ENCODE data around the gene PTGES2.

Gene PTGES2

DNA sequence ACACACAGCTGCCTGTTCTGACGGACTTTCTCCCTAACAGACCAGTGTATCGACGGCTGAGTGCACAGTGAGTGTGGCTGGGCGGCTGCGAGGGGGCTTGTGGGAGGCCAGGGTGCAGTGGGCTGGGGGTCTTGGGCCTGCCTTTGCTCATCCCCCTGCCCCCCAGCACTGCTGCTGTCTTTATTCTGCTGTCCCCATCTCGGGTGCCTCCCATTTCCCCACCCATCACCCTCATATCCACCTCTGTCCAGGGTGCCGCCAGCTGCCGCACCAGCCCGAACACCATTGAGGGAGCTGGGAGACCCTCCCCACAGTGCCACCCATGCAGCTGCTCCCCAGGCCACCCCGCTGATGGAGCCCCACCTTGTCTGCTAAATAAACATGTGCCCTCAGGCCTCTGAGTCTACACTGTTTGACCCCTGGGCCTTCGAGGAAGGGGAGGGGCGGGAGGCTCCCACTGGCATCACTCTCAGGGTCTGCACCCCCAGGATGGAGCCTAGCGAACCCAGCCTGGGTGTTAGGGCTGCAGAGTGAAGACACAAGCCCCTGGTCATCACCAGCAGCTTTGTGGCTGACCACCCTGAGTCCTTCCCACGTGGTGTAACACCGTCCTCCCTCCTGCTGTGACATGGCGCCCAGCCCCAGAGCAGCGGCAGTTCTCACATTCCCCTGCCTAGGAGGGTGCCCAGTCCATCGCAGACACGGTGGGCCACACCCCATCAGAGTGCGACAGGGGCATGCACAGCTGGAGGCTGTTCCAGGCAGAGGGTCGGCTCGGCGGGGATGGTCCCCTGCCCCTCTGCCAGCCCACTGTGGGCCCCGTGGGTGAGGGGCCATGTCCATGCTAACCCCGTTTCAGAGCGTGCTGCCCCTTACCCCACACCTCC lies 25.8 kb upstream of the PTGES2 start:
- no peak for DNase-seq

- no peak for DNase-seq
Measured at GRCh38 chr9:128152133-128153059, 24.9 kb upstream of the PTGES2 start.

DNA sequence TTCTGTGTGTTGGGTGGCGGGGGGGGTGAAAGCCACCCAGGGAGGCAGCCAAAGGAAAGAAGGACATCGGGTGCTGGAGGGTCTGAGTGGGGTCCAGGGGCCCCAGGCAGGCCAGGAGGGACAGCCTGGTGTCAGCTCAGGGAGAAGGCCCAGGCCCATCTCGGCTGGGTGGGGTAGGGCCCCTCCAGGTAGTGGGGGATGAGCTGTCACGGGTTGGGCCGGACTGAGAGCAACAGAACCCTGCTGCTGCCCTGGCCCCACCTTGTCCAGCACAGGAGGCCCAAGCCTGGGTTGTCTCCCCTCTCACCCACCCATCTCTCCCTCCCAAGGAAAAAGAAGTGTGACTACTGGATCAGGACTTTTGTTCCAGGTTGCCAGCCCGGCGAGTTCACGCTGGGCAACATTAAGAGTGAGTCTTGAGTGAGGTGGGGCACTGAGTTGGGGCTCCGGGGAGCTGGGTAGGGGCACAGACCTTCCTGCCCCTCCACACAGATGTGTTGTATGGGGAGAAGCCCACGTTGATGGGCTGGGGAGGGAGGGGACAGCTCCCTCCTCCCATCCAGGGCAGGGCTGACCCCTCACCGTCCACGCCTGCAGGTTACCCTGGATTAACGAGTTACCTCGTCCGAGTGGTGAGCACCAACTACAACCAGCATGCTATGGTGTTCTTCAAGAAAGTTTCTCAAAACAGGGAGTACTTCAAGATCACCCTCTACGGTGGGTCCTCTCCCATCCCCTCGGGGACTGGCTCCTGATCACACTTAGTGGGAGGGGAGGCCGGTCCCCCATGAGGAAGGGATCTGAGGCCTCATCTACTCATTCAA lies 24.0 kb upstream of the PTGES2 start:
- DNase-seq = no peak

- no peak for DNase-seq
Measured at GRCh38 chr9:128150594-128151308, 23.2 kb upstream of the PTGES2 start.

GRCh38 chr9:128149951-128150593 lies 22.5 kb upstream of the PTGES2 start:
- no peak for DNase-seq

- no peak for DNase-seq
Measured at GRCh38 chr9:128149001-128149701, 21.6 kb upstream of the PTGES2 start, which contains the start of gene LCN2. LCN2 (plus strand) TSS chr9:128149453; CDS start chr9:128149526, 73 bp downstream.

DNA sequence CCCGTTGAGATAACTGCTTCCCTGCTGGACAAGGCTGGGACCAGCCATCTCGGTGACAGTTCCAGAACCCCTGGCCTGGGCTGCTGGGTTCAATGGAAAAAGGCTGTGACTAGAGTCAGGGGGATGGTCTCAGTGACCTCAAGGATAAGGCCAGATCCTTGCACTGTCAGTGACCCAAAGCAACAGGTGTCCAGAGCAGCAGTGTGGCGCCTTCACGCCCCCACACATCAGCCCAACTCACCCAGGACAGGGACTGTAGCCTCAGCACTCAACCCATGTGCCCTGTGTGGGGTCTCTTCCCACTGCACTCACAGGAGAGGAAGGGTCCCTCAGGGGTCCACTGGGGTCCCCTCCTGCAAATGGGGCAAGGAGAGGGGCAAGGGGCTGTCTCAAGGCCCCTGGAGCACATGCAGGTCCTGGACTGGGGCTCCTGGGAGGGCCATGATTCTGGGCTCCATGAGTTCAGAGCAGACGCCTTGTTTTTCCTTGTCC lies 21.0 kb upstream of the PTGES2 start:
- DNase-seq = no peak

GRCh38 chr9:128146591-128147120 lies 19.1 kb upstream of the PTGES2 start:
- no peak for DNase-seq

DNA sequence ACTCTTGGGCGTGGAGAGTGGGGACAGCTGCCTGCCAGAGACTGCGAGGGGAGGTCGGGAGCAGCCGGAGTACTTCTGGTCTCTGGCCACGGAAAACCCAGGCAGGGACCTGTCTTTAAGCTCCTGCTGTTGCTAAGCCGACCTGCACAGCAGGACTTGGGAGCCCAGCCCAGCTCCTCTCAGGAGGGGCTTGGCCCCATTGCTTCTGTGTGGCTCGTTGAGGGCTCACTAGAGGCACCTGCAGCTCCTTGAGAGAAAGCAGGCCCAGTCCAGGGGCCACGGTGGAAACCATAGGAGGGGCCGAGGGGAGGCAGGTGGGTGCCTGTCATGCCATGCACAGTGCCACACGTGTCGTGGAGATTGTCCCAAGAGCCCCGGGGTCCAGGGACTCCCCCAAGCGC lies 18.4 kb upstream of the PTGES2 start:
- DNase-seq = no peak

DNA sequence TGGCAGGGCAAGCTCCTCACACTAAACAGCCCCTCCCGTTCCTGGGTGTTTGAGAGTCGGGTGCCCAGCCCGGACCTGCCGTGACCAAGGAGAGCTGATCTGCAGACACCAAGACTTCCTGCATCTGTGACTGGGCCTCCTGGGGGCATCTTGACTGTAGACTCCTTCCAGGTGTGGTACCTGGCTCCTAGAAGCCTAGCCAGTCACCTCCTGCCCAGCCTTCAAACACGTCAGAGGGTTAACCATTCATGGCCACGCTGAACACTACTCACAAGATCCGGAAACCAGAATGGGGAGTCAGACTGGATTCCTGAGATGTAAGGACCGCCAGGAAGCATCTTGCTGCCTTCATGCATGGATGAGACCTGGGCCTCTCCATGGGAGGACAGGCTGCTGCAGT lies 18.0 kb upstream of the PTGES2 start:
- no peak for DNase-seq

- no peak for DNase-seq
Measured at GRCh38 chr9:128144239-128145181, 17.0 kb upstream of the PTGES2 start.

DNA sequence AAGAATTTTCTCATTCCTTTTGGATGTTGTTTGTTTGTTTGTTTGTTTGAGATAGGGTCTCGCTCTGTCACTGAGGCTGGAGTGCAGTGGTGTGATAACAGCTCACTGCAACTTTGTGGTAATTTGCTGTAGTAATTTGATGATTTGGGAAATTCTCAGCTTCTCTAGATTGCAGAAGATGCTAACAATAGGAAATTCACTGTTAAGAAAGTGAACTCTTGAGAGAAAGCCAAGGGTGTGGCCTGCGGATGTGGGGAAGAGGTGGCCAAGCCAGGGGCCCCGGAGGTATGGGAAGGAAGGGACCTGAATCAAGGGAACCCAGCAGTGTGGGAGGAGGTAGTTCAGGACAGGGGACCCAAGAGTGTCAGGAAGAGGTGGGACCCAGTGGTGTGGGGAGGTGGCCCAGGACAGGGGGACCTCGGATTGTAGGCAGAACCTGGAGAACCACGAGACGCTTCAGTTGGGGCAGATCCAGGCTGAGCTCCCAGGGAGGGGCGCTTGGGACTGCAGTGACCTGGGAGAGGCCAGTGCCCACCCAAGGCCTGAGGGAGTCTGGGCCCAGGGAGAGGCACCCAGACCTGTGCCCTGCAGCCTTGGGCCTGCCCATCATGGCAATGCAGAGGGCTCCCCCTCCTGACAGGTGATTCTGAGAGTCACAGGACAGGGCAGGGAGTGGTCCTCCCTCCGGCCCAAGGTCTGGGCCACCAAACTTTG lies 16.2 kb upstream of the PTGES2 start:
- no peak for DNase-seq

DNA sequence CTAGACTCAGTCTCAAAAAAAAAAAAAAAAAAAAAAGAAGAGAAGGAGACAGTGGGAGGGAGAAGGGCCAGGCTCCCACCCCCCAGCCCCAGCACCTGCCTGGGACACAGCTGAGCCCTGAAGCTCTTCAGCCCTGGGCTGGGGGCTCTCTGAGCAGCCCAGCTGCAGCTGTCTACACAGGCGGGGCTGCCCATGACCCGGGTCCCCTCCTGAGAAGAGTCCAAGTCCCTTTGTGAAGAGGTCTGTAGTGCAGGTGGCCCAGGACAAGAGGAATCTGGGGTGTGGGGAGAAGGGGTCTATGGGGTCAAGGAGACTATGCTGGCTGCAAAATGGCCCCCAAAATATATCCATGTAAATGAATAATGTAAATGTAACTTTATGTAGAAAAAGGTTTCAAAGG lies 15.1 kb upstream of the PTGES2 start:
- no peak for DNase-seq

GRCh38 chr9:128142061-128142460 lies 14.5 kb upstream of the PTGES2 start:
- no peak for DNase-seq

DNA sequence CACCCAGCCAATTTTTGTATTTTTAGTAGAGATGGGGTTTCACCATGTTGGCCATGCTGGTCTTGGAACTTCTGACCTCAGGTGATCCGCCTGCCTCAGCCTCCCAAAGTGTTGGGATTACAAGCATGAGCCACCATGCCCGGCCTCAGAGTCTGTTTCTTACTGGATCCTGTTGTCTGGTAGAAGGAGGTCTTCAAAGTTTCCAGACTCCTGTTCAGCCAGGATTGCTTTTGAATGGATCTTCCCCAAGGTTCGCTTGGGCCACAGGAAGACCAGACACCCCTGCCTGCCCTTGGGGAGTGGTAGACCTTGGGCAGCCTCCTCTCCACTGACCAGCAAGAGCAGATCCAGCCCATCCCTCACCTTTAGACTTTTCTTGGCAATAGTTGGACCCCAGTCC lies 14.1 kb upstream of the PTGES2 start:
- DNase-seq = no peak

- no peak for DNase-seq
Measured at GRCh38 chr9:128139621-128140020, 12.1 kb upstream of the PTGES2 start.

DNA sequence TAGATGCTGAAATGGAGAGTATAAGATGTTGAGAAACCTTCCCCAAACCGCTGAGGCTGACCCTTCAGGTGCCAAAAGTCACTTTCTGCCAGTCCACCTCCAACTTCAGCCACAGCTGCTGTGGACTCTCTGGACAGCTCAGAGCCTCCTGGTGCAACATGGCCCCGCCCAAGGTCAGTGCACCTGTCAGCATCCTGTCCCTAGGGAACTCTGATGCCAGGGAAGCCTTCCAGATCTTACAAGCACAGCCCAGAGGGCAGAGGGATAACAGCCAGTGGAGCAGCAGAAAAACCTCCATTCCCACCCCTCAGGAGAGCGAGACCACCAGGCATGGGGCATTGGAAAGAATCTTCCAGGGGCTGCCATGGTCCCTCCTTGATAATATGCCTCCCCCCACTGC lies 10.5 kb upstream of the PTGES2 start:
- DNase-seq = no peak

All from activated naive CD4-positive, alpha-beta T cell (primary cell).